Esophagus squamous epithelium (tissue), 5 donors: ENCODE results near the gene ZNF426. TPM values are rescaled to one million over a fixed set of nuclear protein-coding genes. Genes with fewer than 3 reads are reported as not detected.

Experiments
- DNase-seq: peaks from one replicate; lab custom pipeline; 2025; lab: John Stamatoyannopoulos, UW
- H3K27ac ChIP-seq, 4 donors: fragments of 200-600 bp; sonication (generic); one replicate each; pipeline ENCODE4 v1.5.1; 2016 to 2019; ENCODE audit warnings: mild to moderate bottlenecking in 1 of 4
- H3K27me3 ChIP-seq, 4 donors: fragments of 200-600 bp; sonication (generic); 1 replicate in 3 of 4; 2 replicates in 1 of 4; pipeline versions ENCODE4 v1.5.1 to v1.6.0; 2017 to 2021; ENCODE audit warnings: antibody characterized with exemption in 1 of 4
- H3K36me3 ChIP-seq, 3 donors: fragments of 200-600 bp; sonication (generic); one replicate each; pipeline ENCODE4 v1.5.1; 2016 to 2019
- H3K4me1 ChIP-seq, 3 donors: fragments of 200-600 bp; sonication (generic); one replicate each; pipeline ENCODE4 v1.5.1; 2017 to 2019
- H3K4me3 ChIP-seq, 4 donors: fragments of 200-600 bp; sonication (generic); 1 replicate in 3 of 4; 2 replicates in 1 of 4; pipeline ENCODE4 v1.5.1; 2016 to 2019; ENCODE audit warnings: mild to moderate bottlenecking in 2 of 4, moderate library complexity in 1 of 4
- H3K9me3 ChIP-seq, 3 donors: fragments of 200-600 bp; sonication (generic); one replicate each; pipeline ENCODE4 v1.5.1; 2016 to 2019
- CTCF ChIP-seq, 6 experiments: fragments of 450-650 bp in 4 of 6; fragments of 200-600 bp in 2 of 6; sonication (generic) in 2 of 6; IDR thresholded peaks; one replicate each; pipeline ENCODE4 v1.5.1; 2016 to 2019; ENCODE audit warnings: antibody characterized with exemption in 6 of 6, mild to moderate bottlenecking in 4 of 6, moderate library complexity in 4 of 6
- POLR2A ChIP-seq, 4 donors: fragments of 450-650 bp; IDR thresholded peaks; one replicate each; pipeline ENCODE4 v1.6.1; 2017; ENCODE audit warnings: antibody characterized with exemption in 4 of 4, mild to moderate bottlenecking in 4 of 4, moderate library complexity in 3 of 4
- WGBS, 2 donors: methylation state at CpG; one replicate each; pipeline ENCODE4 v1.1.5; 2018; 5-methylcytosine and 5-hydroxymethylcytosine counted together
- intact Hi-C: fragments of 100-400 bp; cut with DNase I; formaldehyde crosslinking; loops from one replicate; pipeline ENCODE4 v1.15.0; 2022
- total RNA-seq, 4 donors: library from RNA; depleted of rRNA; stranded (reverse); fragments of >200 nt; gene quantifications; one replicate each; pipeline ENCODE4 v1.1.0, GENCODE V29; 2016
- donor health status: DM: yes; HTN: yes; CAD: no.

Gene ZNF426
- total RNA-seq, 4 donors from 2014 or later: 18.5 to 21.7 (median 19.3) TPM

GRCh38 chr19:9535934-9536333 lies 2.5 kb downstream of the ZNF426 start:
- intact Hi-C loops: no loop called here
- WGBS, 2 donors: 81 to 83% methylated on average over 4 of the region's 4 CpGs
- TF ChIP-seq CTCF (IDR thresholded peaks at IDR 0.05) (no peak), POLR2A (IDR thresholded peaks at IDR 0.05) (no peak)
- peak overlapping the region in 1 of 4 donors; percentile 24 for H3K4me3 ChIP-seq
- H3K9me3 ChIP-seq: peaks cover 3 to 62% (median 44%) of the 10 kb centered on the region in 3 donors
- no peaks in the 10 kb centered on the region for H3K27me3 ChIP-seq
- H3K36me3 ChIP-seq: peaks cover 45 to 56% (median 50%) of the 10 kb centered on the region in 3 donors
- DNase-seq: no peak
- H3K4me1 ChIP-seq: peaks cover 5 to 19% (median 7%) of the 10 kb centered on the region in 3 donors
- H3K27ac ChIP-seq: peak overlapping the region in 1 of 4 donors; percentile 28

DNA sequence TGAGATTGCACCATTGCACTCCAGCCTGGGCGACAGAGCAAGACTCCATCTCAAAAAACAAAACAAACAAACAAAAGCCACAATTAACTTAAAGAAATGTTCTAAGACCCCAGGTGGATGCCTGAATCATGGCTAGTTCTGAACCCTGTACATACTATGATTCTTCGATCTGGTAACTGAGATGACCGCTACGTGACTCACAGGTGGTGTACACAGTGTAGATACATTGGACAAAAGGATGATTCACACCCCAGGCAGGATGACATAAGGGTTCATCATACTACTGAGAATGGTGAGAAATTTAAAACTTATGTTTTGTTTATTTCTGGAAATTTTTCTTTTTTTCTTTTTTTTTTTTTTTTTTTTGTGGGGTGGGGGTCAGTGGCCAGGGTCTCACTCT lies 6.5 kb downstream of the ZNF426 start:
- TF ChIP-seq CTCF (IDR thresholded peaks at IDR 0.05) (no peak), POLR2A (IDR thresholded peaks at IDR 0.05) (no peak)
- DNase-seq: no peak
- WGBS, 2 donors: 74 to 87% methylated on average over 4 of the region's 4 CpGs
- intact Hi-C loops: no loop called here
- no peaks in the 10 kb centered on the region for H3K27me3 ChIP-seq
- H3K27ac ChIP-seq: no peak overlapping the region
- H3K36me3 ChIP-seq: peaks cover 75 to 96% (median 81%) of the 10 kb centered on the region in 3 donors
- peaks cover 0 to 2% (median 0%) of the 10 kb centered on the region in 3 donors for H3K4me1 ChIP-seq
- H3K9me3 ChIP-seq: peaks cover 26 to 95% (median 84%) of the 10 kb centered on the region in 3 donors
- H3K4me3 ChIP-seq: no peak overlapping the region

DNA sequence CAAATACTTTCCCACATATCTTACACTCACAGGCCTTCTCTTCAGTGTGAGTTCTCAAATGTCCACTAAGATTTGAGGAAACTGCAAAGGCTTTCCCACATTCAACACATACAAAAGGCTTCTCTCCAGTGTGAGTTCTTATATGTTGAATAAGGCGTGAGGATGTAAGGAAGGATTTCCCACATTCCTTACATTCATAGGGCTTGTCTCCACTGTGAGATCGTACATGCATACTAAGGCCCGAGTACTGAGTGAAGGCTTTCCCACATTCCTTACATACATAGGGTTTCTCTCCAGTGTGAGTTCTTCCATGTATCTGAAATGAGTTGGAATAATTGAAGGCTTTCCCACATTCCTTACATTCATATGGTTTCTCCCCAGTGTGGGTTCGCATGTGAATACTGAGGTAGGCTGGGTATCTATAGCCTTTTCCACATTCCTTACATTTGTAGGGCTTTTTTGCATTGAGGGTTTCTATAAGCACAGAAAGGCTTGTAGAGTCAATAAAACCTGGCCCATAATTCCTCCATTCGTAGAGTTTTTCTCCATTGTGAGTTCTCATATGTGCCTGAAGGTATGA lies 9.6 kb downstream of the ZNF426 start:
- H3K4me3 ChIP-seq: peak overlapping the region in 1 of 4 donors; percentile 36
- no peak for TF ChIP-seq POLR2A (IDR thresholded peaks at IDR 0.05)
- TF ChIP-seq CTCF (IDR thresholded peaks at IDR 0.05): no peak
- H3K27ac ChIP-seq: no peak overlapping the region
- no peak for DNase-seq
- H3K36me3 ChIP-seq: peaks cover 56 to 90% (median 60%) of the 10 kb centered on the region in 3 donors
- 86 to 97% methylated on average over 5 of the region's 5 CpGs for WGBS, 2 donors
- peaks cover 26 to 100% (median 96%) of the 10 kb centered on the region in 3 donors for H3K9me3 ChIP-seq
- no peaks in the 10 kb centered on the region for H3K27me3 ChIP-seq
- H3K4me1 ChIP-seq: no peaks in the 10 kb centered on the region
- intact Hi-C loops: no loop called here

DNA sequence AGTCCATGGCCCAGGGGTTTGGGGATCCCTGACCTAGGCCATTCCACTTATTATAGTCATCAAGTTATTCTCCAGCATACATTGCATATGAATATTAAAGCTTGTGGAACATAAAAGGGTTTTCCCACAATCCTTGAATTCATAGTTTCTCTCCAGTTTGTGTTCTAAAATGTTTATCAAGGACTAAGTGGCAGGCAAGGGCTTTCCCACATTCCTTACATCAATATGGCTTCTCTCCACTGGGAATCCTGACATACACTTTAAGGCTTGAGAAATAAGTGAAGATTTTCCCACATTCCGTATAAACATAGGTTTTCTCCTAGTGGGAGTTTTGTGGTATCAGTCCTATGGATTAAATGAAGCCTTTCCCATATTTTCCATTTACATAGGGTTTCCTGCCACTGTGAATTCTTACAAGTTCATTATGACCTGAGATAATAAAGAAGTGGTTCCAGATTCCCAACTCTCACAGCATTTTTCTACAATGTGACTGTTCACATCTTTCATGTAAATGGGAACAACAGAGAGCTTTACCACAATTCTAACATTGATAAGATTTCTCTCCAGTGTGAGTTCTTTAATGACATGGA lies 14.5 kb downstream of the ZNF426 start:
- no peaks in the 10 kb centered on the region for H3K4me1 ChIP-seq
- 94 to 100% methylated on average over 1 of the region's 1 CpG for WGBS, 2 donors
- intact Hi-C loops: no loop called here
- no peak overlapping the region for H3K27ac ChIP-seq
- H3K4me3 ChIP-seq: no peak overlapping the region
- no peaks in the 10 kb centered on the region for H3K27me3 ChIP-seq
- peaks cover 13 to 100% (median 94%) of the 10 kb centered on the region in 3 donors for H3K9me3 ChIP-seq
- H3K36me3 ChIP-seq: peaks cover 11 to 49% (median 12%) of the 10 kb centered on the region in 3 donors
- no peak for DNase-seq
- TF ChIP-seq CTCF (IDR thresholded peaks at IDR 0.05): no peak
- TF ChIP-seq POLR2A (IDR thresholded peaks at IDR 0.05): no peak

GRCh38 chr19:9507285-9507684 lies 31.2 kb downstream of the ZNF426 start:
- intact Hi-C loops: no loop called here
- H3K9me3 ChIP-seq: peaks cover 0 to 77% (median 45%) of the 10 kb centered on the region in 3 donors

More at GRCh38 chr19:9507285-9507684, 31.2 kb downstream of the ZNF426 start:
- WGBS, 2 donors: 67 to 73% methylated on average over 3 of the region's 3 CpGs
- no peak for DNase-seq
- no peaks in the 10 kb centered on the region for H3K4me1 ChIP-seq
- no peak overlapping the region for H3K27ac ChIP-seq
- H3K36me3 ChIP-seq: no peaks in the 10 kb centered on the region
- no peaks in the 10 kb centered on the region for H3K27me3 ChIP-seq
- TF ChIP-seq POLR2A (IDR thresholded peaks at IDR 0.05) (no peak), CTCF (IDR thresholded peaks at IDR 0.05) (no peak)
- H3K4me3 ChIP-seq: no peak overlapping the region
